LNCAP (cell line): ENCODE data around the gene SACM1L.

Source experiments
- TF ChIP-seq, protein P1 (sequence below): fragments of 450-650 bp; IDR thresholded peaks from 2 replicates; pipeline ENCODE4 v1.5.1; 2017; ENCODE audit warnings: mild to moderate bottlenecking

Gene SACM1L

DNA sequence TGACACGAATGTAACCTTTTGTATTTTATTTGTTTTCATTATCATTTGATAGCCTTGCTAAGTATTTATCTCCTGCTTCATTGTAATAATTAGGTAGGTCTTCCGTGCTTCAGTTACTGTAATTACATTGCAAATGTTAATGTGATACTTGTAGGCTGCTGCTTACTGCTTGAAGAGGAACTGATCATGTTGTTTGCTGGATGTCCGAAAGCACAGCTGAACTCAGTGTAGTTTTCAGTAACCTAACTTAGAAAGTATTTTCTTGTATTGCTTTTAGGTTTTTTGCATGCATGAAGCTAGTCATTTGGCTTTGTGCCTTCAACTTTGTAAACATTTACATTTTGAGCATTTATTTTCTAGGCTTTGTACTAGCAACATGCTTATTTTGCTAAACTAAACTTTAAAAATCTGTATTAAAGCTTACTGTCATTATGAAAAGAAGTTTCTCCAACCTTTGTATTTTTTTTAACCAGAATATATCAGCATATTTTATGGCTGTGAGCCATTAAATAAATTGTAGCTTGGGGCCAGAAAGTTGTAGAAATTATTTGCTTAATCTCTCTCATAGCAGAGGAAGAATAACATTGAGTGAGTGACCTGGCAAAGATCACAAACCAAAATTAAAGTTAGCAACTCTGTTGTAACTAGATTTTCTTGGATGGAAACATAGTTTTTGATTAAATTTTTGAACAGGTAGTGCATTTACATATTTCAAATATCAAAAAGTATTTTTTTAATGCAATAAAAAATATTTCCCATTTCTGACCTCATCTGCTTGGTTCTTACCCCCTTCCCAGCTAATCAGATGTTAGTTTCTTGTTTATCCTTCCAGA lies 30.7 kb downstream of the SACM1L start:
- TF ChIP-seq, protein P1, sequence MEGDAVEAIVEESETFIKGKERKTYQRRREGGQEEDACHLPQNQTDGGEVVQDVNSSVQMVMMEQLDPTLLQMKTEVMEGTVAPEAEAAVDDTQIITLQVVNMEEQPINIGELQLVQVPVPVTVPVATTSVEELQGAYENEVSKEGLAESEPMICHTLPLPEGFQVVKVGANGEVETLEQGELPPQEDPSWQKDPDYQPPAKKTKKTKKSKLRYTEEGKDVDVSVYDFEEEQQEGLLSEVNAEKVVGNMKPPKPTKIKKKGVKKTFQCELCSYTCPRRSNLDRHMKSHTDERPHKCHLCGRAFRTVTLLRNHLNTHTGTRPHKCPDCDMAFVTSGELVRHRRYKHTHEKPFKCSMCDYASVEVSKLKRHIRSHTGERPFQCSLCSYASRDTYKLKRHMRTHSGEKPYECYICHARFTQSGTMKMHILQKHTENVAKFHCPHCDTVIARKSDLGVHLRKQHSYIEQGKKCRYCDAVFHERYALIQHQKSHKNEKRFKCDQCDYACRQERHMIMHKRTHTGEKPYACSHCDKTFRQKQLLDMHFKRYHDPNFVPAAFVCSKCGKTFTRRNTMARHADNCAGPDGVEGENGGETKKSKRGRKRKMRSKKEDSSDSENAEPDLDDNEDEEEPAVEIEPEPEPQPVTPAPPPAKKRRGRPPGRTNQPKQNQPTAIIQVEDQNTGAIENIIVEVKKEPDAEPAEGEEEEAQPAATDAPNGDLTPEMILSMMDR = no peak

DNA sequence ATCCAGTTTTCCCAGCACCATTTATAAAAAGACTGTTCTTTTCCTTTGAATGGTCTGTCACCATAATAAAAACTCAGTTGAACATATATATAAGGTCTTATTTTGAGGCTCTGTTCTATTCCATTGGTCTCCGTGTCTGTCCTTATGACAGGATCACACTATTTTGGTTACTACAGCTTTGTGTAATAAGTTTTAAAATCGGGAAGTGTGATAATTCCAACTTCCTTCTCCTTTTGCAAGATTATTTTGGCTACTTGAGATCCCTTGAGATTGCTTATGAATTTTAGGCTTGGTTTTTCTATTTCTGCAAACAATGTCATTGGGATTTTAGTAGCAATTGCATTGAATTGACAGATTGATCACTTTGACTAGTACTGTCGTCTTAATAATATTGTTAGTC lies 35.7 kb downstream of the SACM1L start:
- TF ChIP-seq, protein P1 = no peak

DNA sequence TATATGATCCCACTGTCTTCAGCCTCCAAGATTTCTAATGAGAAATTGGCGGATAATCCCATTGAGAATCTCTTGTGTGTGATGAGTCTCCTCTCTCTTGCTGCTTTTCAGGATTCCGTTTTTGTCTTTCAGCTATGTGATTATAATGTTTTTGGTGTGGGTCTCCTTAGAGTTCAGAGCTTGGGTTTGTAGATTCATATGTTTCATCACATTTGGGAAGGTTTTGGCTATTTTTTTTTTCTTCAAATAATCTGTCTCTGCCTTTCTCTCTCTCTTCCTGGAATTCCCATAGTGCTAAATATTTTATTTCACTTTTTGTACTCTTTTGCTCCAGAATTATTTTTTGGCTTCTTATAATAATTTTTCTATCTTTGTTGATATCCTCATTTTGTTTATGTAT lies 40.4 kb downstream of the SACM1L start:
- TF ChIP-seq, protein P1 = no peak

DNA sequence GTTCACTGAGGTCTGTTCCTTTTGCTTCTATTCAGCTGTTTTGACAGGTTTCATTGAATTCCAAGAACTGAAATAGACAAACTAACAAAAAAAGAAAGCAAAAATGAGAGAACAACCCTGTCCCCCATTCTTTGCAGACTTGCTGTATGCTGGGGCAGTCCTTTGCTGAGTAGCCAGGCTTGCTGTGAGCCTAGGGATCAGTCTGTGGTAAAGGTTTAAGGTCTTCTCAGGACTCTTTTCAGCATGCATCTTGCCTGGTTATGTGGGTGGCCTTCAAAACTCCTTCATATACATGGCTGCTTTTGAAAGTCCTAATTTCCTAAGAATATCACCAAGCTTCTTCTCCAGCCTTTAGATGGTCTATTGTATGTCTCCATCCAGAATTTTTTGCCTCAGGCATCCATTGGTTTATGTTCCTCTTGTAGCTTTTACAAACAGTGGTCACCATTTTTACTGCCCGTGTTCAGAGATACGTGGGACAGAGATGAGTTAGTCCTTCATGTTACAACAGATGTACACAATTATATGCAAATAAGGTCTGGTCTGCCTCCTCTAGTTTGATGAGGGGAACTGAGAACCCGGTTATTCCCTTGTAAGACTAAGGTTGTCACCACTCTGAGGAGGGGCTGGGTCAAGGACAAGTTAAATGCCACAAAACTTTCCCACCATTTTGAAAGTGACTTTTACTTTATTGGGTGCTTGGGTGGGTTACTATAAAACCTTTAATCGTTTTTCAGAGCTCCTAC lies 41.4 kb downstream of the SACM1L start:
- TF ChIP-seq, protein P1 = no peak

DNA sequence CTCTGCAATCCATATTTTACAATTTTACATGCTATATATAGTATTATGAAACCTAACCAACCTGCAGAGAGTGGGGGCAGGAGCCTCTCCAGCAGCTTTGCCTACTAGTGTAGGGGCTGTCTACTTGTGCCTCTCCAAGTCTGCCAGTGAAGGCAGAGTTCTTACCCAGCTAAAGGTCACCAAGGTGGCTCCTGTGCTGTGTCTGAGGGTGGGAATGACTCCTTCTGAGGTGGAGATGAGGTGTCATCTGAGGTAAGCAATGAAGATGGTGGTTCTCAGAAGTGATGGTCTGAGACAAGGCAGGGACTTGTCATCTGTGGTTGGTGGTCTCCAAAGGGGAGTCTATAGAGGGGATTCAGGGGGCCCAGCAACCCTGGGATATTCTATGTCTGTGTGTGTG lies 47.5 kb downstream of the SACM1L start:
- TF ChIP-seq, protein P1 = no peak

DNA sequence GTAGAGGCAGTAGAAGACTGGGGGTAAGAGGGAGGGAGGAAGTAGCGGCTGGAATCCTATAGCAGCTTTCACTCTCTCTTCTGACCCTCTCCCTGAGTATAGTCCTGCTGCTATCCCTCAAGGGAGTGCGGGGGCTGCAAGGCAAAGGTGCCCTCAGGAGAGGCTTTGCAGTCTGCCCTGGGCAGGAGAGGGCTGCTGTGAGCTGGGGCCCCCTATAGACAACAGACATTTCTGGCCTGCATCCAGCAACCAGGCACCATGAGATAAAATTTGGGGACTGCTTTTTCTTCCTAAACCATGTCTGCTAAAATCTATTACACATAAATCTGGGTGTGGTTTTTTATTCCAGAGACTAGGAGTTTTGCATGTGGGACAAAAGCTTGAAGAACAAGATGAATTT lies 48.0 kb downstream of the SACM1L start:
- TF ChIP-seq, protein P1 = no peak

DNA sequence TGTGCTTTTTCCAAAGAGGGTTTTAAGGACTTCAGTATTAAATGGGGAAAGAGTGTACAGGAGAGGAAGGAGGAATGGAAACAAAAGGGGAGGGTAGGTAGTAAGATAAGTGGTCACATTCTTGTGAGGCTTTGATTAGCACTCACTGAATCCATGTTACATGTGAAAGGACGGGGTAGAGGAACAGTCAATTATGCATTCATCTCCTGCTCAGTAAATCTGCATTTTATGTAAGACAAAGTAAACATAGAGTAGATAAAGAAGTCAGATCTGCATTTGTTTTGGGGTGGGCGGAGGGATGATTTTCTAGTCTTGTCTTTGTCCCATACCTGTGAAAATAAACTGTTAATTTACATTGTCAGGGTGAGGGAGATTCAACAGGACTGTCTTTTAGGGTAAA lies 50.8 kb downstream of the SACM1L start:
- TF ChIP-seq, protein P1 = no peak
